ENCODE data around the gene TNFRSF1A. TPM values are rescaled to one million over a fixed set of nuclear protein-coding genes. Genes with fewer than 3 reads are reported as not detected.
A peak's percentile ranks its signal among the peaks of the same experiment; 100 is the strongest.
"Not testable (repeated sequence)": the region's sequence is repeated elsewhere in the genome, so short reads cannot be mapped to it uniquely, and the experiment has no call there.

The TNFRSF1A gene
- total RNA-seq, 1 experiment from 2014 or later = 108 TPM

DNA sequence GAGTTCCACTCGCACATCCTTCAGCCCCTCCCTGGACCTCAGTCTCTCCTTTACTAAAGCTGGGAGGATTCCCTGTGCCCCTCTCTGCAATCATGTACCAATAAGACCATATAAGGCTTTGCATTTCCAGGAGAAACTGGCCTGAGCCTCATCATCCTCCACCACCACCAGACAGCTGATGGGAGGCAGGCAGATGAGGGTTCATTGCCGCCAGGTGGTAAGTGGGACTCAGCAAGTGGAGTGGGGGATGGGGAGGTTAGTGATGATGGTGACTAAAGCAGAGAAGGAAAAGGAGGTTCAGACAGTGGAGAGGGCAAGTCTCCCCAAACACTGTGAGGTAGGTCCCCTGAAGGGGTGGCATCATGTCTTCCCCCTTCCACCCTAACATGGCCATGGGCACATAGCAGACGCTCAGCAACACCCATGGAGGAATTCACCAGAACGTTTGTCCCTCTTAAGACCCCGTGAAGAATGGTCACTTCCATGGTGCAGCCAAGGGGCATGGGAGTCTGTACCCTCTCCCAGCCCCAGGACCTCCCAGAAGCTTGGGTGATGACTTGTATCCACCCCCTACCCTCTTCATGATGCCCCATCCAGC is 4.5 kb upstream of the TNFRSF1A start:
- BruUV-seq (replicated peaks) = no TSS peak
- POLR2A ChIA-PET = no interaction called here

DNA sequence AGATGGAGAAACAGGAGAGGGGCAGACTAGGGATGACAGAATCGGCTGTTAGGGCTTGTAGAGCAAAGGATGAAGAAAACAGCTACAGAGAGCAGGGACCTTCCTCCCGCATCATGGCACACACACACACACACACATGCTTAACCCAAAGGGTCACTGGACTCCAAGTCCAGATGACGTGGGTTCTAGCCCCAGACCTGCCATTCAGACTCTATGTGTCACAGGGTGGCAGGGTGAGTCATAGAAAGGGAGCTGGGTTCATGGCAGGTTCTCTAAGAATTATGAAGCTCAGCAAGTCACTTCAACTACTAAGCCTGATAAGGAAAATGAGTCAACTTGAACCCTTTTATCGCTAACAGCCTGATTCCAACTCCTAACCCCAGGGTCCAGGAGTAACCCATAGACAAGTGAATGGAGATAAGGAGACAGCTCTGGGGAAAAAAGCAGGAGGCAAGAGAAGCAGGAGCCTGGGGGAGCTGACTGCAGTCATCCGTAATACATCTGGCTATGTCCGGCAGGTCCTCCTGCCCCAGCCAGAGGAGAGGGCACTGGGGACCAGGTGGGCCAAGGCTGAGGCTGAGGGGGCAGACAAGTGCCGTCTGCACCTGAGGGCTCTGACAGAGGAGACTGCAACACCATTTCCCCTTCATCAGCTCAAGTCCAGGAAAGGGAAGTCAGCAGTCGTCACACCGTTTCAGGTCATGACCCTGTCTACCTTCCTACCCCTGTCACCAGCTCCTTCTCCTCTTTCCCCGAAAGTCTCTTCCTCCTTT is 3.6 kb upstream of the TNFRSF1A start:
- BruUV-seq (replicated peaks) = no TSS peak
- TF ChIP-seq POLR2AphosphoS5 (IDR thresholded peaks at IDR 0.05; ENCODE audit: low read depth, low read length) (no peak), CTCF (IDR thresholded peaks at IDR 0.05) (no peak), SIN3A (IDR thresholded peaks at IDR 0.05; ENCODE audit: borderline replicate concordance, insufficient read depth, low read depth, low read length) (no peak), TCF7L2 (IDR thresholded peaks at IDR 0.05; ENCODE audit: low read depth, low read length) (no peak)
- TF ChIP-seq, protein P1, sequence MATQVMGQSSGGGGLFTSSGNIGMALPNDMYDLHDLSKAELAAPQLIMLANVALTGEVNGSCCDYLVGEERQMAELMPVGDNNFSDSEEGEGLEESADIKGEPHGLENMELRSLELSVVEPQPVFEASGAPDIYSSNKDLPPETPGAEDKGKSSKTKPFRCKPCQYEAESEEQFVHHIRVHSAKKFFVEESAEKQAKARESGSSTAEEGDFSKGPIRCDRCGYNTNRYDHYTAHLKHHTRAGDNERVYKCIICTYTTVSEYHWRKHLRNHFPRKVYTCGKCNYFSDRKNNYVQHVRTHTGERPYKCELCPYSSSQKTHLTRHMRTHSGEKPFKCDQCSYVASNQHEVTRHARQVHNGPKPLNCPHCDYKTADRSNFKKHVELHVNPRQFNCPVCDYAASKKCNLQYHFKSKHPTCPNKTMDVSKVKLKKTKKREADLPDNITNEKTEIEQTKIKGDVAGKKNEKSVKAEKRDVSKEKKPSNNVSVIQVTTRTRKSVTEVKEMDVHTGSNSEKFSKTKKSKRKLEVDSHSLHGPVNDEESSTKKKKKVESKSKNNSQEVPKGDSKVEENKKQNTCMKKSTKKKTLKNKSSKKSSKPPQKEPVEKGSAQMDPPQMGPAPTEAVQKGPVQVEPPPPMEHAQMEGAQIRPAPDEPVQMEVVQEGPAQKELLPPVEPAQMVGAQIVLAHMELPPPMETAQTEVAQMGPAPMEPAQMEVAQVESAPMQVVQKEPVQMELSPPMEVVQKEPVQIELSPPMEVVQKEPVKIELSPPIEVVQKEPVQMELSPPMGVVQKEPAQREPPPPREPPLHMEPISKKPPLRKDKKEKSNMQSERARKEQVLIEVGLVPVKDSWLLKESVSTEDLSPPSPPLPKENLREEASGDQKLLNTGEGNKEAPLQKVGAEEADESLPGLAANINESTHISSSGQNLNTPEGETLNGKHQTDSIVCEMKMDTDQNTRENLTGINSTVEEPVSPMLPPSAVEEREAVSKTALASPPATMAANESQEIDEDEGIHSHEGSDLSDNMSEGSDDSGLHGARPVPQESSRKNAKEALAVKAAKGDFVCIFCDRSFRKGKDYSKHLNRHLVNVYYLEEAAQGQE (IDR thresholded peaks at IDR 0.05; ENCODE audit: insufficient read depth in 1 of 2, low read depth in 2 of 2, low read length in 1 of 2) = no peak
- DNase-seq (ENCODE audit: low read depth, low spot score) (no peak), ATAC-seq (peak; percentile 33; the same call in 1 of the 2 replicates)
- no peaks in the 10 kb centered on the region; the same call in 1 of the 2 replicates for H3K36me3 ChIP-seq (ENCODE audit: control insufficient read depth, insufficient read depth, low read length)
- in situ Hi-C loops (cut with HindIII; ENCODE audit: low pct_unique_long_range_greater_than_20kb, low sequenced_read_pairs) (no loop called here), intact Hi-C loops (cut with micrococcal nuclease; ENCODE audit: unreplicated experiment) (no loop called here)
- CTCF ChIA-PET = interaction anchor here (0.7 kb wide), 1 partner anchor 120 kb away, joined by 3 read pairs; no protein-coding TSS in a partner anchor
- POLR2A ChIA-PET = no interaction called here
- H3K27me3 ChIP-seq (ENCODE audit: control insufficient read depth, insufficient read depth, low read length) = no peaks in the 10 kb centered on the region
- H3K4me3 ChIP-seq (ENCODE audit: low read depth in 2 of 2, low read length in 2 of 2) = no peak overlapping the region
- peaks cover 17% of the 10 kb centered on the region for H3K4me1 ChIP-seq (ENCODE audit: control insufficient read depth, insufficient read depth, low read length)
- no peaks in the 10 kb centered on the region for H3K9me3 ChIP-seq (ENCODE audit: control insufficient read depth, insufficient read depth, low read depth, low read length)
- H3K27ac ChIP-seq (ENCODE audit: low read length) = peak overlapping the region; percentile 48

More for the DNA sequence above, 4.5 kb upstream of the TNFRSF1A start:
- no peak for DNase-seq (ENCODE audit: low read depth, low spot score)
- H3K4me1 ChIP-seq (ENCODE audit: control insufficient read depth, insufficient read depth, low read length) = peaks cover 17% of the 10 kb centered on the region
- H3K36me3 ChIP-seq (ENCODE audit: control insufficient read depth, insufficient read depth, low read length) = no peaks in the 10 kb centered on the region; the same call in 1 of the 2 replicates
- H3K27me3 ChIP-seq (ENCODE audit: control insufficient read depth, insufficient read depth, low read length) = no peaks in the 10 kb centered on the region
- H3K4me3 ChIP-seq (ENCODE audit: low read depth in 2 of 2, low read length in 2 of 2) = no peak overlapping the region
- H3K9me3 ChIP-seq (ENCODE audit: control insufficient read depth, insufficient read depth, low read depth, low read length) = no peaks in the 10 kb centered on the region
- TF ChIP-seq SIN3A (IDR thresholded peaks at IDR 0.05; ENCODE audit: borderline replicate concordance, insufficient read depth, low read depth, low read length) = no peak
- TF ChIP-seq CTCF (IDR thresholded peaks at IDR 0.05) = no peak
- no peak for TF ChIP-seq TCF7L2 (IDR thresholded peaks at IDR 0.05; ENCODE audit: low read depth, low read length)
- CTCF ChIA-PET = no interaction called here
- 0 out of 2 replicates have a peak overlapping the region, but pooled peaks have one; percentile 48 for H3K27ac ChIP-seq (ENCODE audit: low read length)
- intact Hi-C loops (cut with micrococcal nuclease; ENCODE audit: unreplicated experiment) (no loop called here), in situ Hi-C loops (cut with HindIII; ENCODE audit: low pct_unique_long_range_greater_than_20kb, low sequenced_read_pairs) (no loop called here)
- ATAC-seq = no peak

DNA sequence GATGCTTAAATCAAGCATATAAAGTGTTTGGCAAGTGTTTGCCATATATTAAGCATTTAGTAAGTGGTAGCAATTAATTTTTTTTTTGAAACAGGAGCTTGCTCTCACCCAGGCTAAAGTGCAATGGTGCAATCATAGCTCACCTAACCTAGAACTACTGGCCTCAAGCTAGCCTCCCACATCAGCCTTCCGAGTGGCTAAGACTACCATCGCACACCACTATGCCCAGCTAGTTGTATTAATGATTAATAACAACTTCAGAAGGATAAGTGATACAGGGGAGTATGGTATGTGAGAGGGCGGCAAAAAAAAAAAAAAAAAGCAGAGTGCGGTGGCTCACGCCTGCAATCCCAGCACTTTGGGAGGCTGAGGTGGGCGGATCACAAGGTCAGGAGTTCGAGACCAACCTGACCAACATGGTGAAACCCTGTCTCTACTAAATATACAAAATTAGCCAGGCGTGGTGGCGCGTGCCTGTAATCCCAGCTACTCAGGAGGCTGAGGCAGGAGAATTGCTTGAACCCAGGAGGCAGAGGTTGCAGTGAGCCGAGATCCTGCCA is 2.3 kb upstream of the TNFRSF1A start:
- H3K9me3 ChIP-seq (ENCODE audit: control insufficient read depth, insufficient read depth, low read depth, low read length); ATAC-seq; intact Hi-C loops (cut with micrococcal nuclease; ENCODE audit: unreplicated experiment); H3K36me3 ChIP-seq (ENCODE audit: control insufficient read depth, insufficient read depth, low read length); BruUV-seq (replicated peaks); H3K4me3 ChIP-seq (ENCODE audit: low read depth in 2 of 2, low read length in 2 of 2); in situ Hi-C loops (cut with HindIII; ENCODE audit: low pct_unique_long_range_greater_than_20kb, low sequenced_read_pairs); DNase-seq (ENCODE audit: low read depth, low spot score); H3K27me3 ChIP-seq (ENCODE audit: control insufficient read depth, insufficient read depth, low read length): not testable (repeated sequence)
- POLR2A ChIA-PET = interaction anchor here (0.6 kb wide), 1 partner anchor 236 kb away, joined by 3 read pairs; no protein-coding TSS in a partner anchor
- H3K27ac ChIP-seq (ENCODE audit: low read length) = peak overlapping the region; percentile 71
- H3K4me1 ChIP-seq (ENCODE audit: control insufficient read depth, insufficient read depth, low read length) = peaks cover 22% of the 10 kb centered on the region
- CTCF ChIA-PET = interaction anchor here (0.6 kb wide), 1 partner anchor 12 kb away, joined by 3 read pairs; no protein-coding TSS in a partner anchor
